MG63 (cell line): ENCODE results near the gene TTBK1. TPM values are rescaled to one million over a fixed set of nuclear protein-coding genes. Genes with fewer than 3 reads are reported as not detected.

Experiments
- DNase-seq: peaks from one replicate; pipeline ENCODE4 v3.0.0-alpha.2; 2020
- H3K27me3 ChIP-seq: fragments of 250-450 bp; sonication (Bioruptor Pico); 2 replicates; pipeline ENCODE4 v1.5.1; 2020; ENCODE audit warnings: mild to moderate bottlenecking, moderate library complexity
- H3K36me3 ChIP-seq: fragments of 250-450 bp; sonication (Bioruptor Pico); 2 replicates; pipeline ENCODE4 v1.5.1; 2020; ENCODE audit warnings: mild to moderate bottlenecking, moderate library complexity
- H3K4me3 ChIP-seq: fragments of 250-450 bp; sonication (Bioruptor Pico); 2 replicates; pipeline ENCODE4 v1.5.1; 2020; ENCODE audit warnings: mild to moderate bottlenecking, moderate library complexity
- H3K9me3 ChIP-seq: fragments of 250-450 bp; sonication (Bioruptor Pico); 2 replicates; pipeline ENCODE4 v1.5.1; 2020; ENCODE audit warnings: mild to moderate bottlenecking, moderate library complexity
- total RNA-seq: library from RNA; depleted of rRNA; stranded (reverse); fragments of >200 nt; shearing (Covaris generic); gene quantifications from 2 replicates; pipeline ENCODE4 v1.2.3, GENCODE V29; 2014; ENCODE audit warnings: low replicate concordance; rRNA removed

Gene TTBK1
- not detected in 2 replicates for total RNA-seq

GRCh38 chr6:43242908-43243663, at the start of gene TTBK1:
Gene TTBK1 (plus strand): TSS chr6:43243481. CDS start chr6:43246661, 3,180 bp downstream.
- no peaks in the 10 kb centered on the region for H3K36me3 ChIP-seq
- peaks cover 6% of the 10 kb centered on the region; the same call in 1 of the 2 replicates for H3K27me3 ChIP-seq
- no peak for DNase-seq
- 0 out of 2 replicates have a peak, but pooled peaks cover 4% of the 10 kb centered on the region for H3K9me3 ChIP-seq
- H3K4me3 ChIP-seq = no peak within 1 kb of the TSS

GRCh38 chr6:43193929-43194328, 49.4 kb upstream of the TTBK1 start:
- DNase-seq = no peak
- no peak overlapping the region for H3K4me3 ChIP-seq
- H3K36me3 ChIP-seq = no peaks in the 10 kb centered on the region
- H3K27me3 ChIP-seq = no peaks in the 10 kb centered on the region
- H3K9me3 ChIP-seq = no peaks in the 10 kb centered on the region

- Histone ChIP-seq H3K9me3 (no peaks in the 10 kb centered on the region), H3K36me3 (no peaks in the 10 kb centered on the region), H3K27me3 (no peaks in the 10 kb centered on the region), H3K4me3 (no peak overlapping the region)
- no peak for DNase-seq
Measured at GRCh38 chr6:43196337-43196736, 46.9 kb upstream of the TTBK1 start.

GRCh38 chr6:43199912-43200311, 43.4 kb upstream of the TTBK1 start:
- no peak for DNase-seq

GRCh38 chr6:43200541-43200940, 42.7 kb upstream of the TTBK1 start:
- Histone ChIP-seq H3K4me3 (no peak overlapping the region), H3K36me3 (no peaks in the 10 kb centered on the region), H3K9me3 (no peaks in the 10 kb centered on the region), H3K27me3 (no peaks in the 10 kb centered on the region)
- no peak for DNase-seq

More at GRCh38 chr6:43199912-43200311, 43.4 kb upstream of the TTBK1 start:
- Histone ChIP-seq H3K36me3 (no peaks in the 10 kb centered on the region), H3K9me3 (no peaks in the 10 kb centered on the region), H3K27me3 (no peaks in the 10 kb centered on the region), H3K4me3 (no peak overlapping the region)

GRCh38 chr6:43202451-43202850, 40.8 kb upstream of the TTBK1 start:
- DNase-seq = no peak
- no peaks in the 10 kb centered on the region for H3K36me3 ChIP-seq
- no peaks in the 10 kb centered on the region for H3K9me3 ChIP-seq
- H3K4me3 ChIP-seq = no peak overlapping the region
- no peaks in the 10 kb centered on the region for H3K27me3 ChIP-seq

- DNase-seq = no peak
- Histone ChIP-seq H3K27me3 (no peaks in the 10 kb centered on the region), H3K9me3 (no peaks in the 10 kb centered on the region), H3K36me3 (no peaks in the 10 kb centered on the region), H3K4me3 (no peak overlapping the region)
Measured at GRCh38 chr6:43203029-43203717, 40.1 kb upstream of the TTBK1 start.

GRCh38 chr6:43203718-43204095, 39.6 kb upstream of the TTBK1 start:
- Histone ChIP-seq H3K36me3 (no peaks in the 10 kb centered on the region), H3K4me3 (no peak overlapping the region), H3K27me3 (no peaks in the 10 kb centered on the region), H3K9me3 (no peaks in the 10 kb centered on the region)
- no peak for DNase-seq

- Histone ChIP-seq H3K9me3 (no peaks in the 10 kb centered on the region), H3K36me3 (no peaks in the 10 kb centered on the region), H3K4me3 (no peak overlapping the region), H3K27me3 (no peaks in the 10 kb centered on the region)
- DNase-seq = no peak
Measured at GRCh38 chr6:43204271-43205105, 38.8 kb upstream of the TTBK1 start.

GRCh38 chr6:43205849-43206248, 37.4 kb upstream of the TTBK1 start:
- no peak overlapping the region for H3K4me3 ChIP-seq
- DNase-seq = no peak
- H3K9me3 ChIP-seq = no peaks in the 10 kb centered on the region
- no peaks in the 10 kb centered on the region for H3K27me3 ChIP-seq
- H3K36me3 ChIP-seq = no peaks in the 10 kb centered on the region

GRCh38 chr6:43207286-43207685, 36.0 kb upstream of the TTBK1 start:
- Histone ChIP-seq H3K4me3 (no peak overlapping the region), H3K9me3 (no peaks in the 10 kb centered on the region), H3K36me3 (no peaks in the 10 kb centered on the region), H3K27me3 (no peaks in the 10 kb centered on the region)
- no peak for DNase-seq

GRCh38 chr6:43211955-43212354, 31.3 kb upstream of the TTBK1 start:
- DNase-seq = no peak
- no peak overlapping the region for H3K4me3 ChIP-seq

GRCh38 chr6:43213431-43213830, 29.9 kb upstream of the TTBK1 start:
- no peak for DNase-seq
- Histone ChIP-seq H3K27me3 (no peaks in the 10 kb centered on the region), H3K36me3 (no peaks in the 10 kb centered on the region), H3K9me3 (no peaks in the 10 kb centered on the region), H3K4me3 (no peak overlapping the region)

More at GRCh38 chr6:43211955-43212354, 31.3 kb upstream of the TTBK1 start:
- Histone ChIP-seq H3K9me3 (no peaks in the 10 kb centered on the region), H3K27me3 (no peaks in the 10 kb centered on the region), H3K36me3 (no peaks in the 10 kb centered on the region)

- no peaks in the 10 kb centered on the region for H3K27me3 ChIP-seq
- no peak for DNase-seq
- no peaks in the 10 kb centered on the region for H3K9me3 ChIP-seq
- no peaks in the 10 kb centered on the region for H3K36me3 ChIP-seq
- H3K4me3 ChIP-seq = no peak overlapping the region
Measured at GRCh38 chr6:43215066-43215465, 28.2 kb upstream of the TTBK1 start.

- no peaks in the 10 kb centered on the region for H3K27me3 ChIP-seq
- H3K4me3 ChIP-seq = no peak overlapping the region
- no peak for DNase-seq
- no peaks in the 10 kb centered on the region for H3K36me3 ChIP-seq
- no peaks in the 10 kb centered on the region for H3K9me3 ChIP-seq
Measured at GRCh38 chr6:43216200-43216599, 27.1 kb upstream of the TTBK1 start.

- Histone ChIP-seq H3K36me3 (no peaks in the 10 kb centered on the region; the same call in 1 of the 2 replicates), H3K9me3 (no peaks in the 10 kb centered on the region), H3K4me3 (no peak overlapping the region), H3K27me3 (no peaks in the 10 kb centered on the region)
- DNase-seq = no peak
Measured at GRCh38 chr6:43217351-43217750, 25.9 kb upstream of the TTBK1 start.

- no peak for DNase-seq
Measured at GRCh38 chr6:43219119-43219518, 24.2 kb upstream of the TTBK1 start.

More at GRCh38 chr6:43219119-43219518, 24.2 kb upstream of the TTBK1 start:
- Histone ChIP-seq H3K9me3 (no peaks in the 10 kb centered on the region), H3K27me3 (no peaks in the 10 kb centered on the region), H3K4me3 (no peak overlapping the region), H3K36me3 (no peaks in the 10 kb centered on the region; the same call in 1 of the 2 replicates)
